HG02852 (cell line): ENCODE results near the gene NRF1.
"Not testable (repeated sequence)": the region's sequence is repeated elsewhere in the genome, so short reads cannot be mapped to it uniquely, and the experiment has no call there.

Experiments used
- ATAC-seq: cut with Tn5 transposase; IDR thresholded peaks from one replicate; pipeline ENCODE4 v1.9.1; 2021; ENCODE audit warnings: mild to moderate bottlenecking, moderate library complexity; ENCODE audit not compliant: unreplicated experiment

The NRF1 gene

DNA sequence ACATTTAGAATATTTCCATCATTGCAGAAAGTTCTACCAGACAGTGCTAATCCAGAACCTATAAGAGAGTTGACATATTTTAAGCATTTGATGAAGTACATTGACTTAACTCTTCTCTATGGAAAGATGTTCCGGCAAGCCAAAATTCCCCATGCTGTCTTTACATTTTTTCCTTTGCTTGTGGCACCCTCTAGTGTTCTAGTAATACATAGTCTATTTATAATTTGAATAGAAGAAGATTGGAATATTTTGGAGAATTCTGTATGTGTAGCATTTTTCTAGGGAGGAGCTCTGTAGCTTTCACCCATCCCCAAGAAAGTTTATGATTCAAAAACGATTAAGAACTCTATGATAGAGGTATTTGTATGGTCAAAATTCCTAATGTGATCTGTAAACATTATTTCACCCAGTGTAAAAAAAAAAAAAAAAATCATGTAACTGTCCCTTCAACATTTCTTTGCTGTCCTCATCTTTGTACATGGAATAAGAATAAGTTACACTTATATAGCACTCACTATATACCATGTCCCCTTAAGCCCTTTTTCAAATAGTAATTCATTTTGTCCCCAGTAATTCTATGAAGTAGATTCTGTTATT lies 33.2 kb downstream of the NRF1 start:
- no peak for ATAC-seq

DNA sequence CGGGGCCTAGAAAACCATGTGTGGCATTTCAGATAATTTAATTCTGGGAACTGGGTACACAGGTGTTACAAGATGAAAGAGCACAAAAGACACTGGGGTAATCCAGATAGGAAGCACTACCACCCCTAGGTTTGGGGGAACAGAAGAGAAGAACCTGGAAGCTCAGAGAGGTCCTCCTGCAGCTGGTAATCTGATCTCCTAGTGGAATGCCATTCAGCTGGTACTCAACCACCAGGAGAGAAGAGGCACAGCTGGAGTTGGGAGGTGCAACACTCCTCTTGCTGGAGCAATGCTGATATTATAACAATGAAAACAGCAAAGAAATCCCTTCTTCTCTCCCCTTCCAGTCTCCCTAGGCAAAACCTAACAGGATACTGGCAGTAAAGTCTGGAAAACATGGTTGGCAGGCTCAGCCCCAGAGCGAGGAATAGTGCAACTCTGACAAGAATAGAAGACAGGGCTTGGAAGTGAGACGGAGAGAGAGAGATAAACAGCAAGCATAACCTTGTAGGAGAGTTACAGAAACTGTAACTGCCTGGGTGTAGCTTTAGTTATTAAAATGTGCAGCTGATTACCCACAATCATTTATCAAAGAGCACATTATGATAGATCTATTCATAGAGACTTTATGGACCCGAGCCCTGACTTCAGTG lies 35.0 kb downstream of the NRF1 start:
- no peak for ATAC-seq

DNA sequence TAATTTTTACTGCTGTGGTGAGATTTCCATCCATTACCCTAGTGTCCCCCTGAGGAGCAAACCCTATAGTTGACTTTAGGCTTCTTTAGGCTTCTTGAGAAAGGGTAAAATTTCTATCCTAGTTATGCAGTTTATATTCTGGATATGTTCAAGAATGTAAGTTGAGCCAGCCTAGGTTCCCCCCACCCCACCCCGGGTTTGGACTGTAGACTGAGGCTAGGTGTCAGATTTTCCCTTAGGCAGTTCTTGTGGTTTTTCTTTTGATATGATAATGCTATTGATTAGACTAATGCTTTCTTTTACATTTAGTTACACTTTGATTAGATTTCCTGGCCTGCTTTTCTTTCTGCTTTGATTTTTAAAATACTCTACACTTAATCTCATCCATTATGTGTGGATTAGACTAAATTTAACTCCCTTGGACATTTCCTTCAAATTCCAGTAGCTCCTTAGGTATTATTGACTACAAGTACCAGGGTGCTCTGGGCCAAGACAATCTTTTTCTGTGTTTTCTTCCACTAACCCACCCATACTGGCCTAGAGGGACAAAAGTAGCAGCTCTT lies 37.7 kb downstream of the NRF1 start:
- no peak for ATAC-seq

DNA sequence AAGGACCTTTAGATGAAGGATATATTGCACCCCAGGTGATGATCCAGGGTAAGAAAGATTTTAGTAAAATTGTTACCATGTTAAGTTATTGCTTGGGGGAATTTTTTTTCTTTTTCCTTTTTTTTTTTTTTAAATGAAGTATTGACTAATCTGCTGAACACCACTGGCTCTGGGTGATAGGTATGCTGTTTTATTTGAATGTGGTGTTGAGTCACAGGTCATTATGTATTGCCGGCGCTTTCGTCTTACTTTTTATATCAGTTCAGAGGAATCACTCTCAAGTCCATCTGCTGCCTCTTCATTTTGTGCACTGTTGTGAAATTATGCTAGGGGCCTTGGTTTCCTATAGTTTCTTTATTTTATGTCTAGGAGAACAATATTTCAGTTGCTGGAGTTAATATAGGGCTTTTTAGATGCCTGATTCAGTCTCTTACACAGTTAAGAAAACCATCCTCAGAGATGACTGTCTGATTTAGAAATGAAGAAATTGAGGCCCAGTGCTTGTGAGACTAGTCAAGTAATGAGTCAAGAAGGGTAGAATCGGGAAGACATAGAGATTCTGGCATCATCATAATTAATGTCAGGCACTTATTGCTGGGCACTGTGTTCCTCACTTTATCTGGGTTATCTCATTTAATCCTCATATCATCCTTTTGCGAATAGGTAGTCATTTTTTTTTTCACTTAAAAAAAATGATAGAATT lies 38.7 kb downstream of the NRF1 start:
- no peak for ATAC-seq

DNA sequence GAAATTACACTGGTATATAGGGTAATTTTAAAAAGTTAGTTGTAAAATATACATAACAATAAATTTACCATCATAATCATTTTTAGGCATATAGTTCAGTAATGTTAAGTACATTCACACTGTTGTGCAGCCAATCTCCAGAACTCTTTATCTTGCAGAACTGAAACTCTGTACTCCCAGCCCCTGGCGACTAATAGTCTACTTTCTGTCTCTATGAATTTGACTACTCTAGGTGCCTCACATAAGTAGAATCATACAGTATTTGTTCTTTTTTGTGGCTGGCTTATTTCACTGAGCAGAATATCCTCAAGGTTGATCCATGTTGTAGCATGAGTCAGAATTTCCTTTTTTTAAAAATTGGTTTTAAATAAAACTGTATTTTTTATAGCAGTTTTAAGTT lies 41.4 kb downstream of the NRF1 start:
- peak; percentile 74 for ATAC-seq

DNA sequence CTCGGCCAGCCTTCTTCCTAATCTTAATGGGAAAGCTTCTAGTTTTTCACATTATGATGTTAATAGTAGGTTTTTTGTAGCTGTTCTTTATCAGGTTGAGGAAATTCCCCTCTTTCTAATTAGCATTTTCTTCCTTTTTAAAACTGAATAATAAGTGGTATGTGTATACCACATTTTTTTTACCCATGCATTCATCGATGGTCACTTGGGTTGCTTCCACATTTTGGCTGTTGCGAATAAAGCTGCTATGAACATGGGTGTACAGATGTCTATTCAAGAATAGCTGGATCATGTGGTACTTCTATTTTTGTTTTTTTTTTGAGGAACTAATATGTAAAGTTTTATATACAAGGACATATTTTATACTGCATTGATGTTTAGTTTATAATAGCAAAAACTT lies 44.3 kb downstream of the NRF1 start:
- no peak for ATAC-seq

DNA sequence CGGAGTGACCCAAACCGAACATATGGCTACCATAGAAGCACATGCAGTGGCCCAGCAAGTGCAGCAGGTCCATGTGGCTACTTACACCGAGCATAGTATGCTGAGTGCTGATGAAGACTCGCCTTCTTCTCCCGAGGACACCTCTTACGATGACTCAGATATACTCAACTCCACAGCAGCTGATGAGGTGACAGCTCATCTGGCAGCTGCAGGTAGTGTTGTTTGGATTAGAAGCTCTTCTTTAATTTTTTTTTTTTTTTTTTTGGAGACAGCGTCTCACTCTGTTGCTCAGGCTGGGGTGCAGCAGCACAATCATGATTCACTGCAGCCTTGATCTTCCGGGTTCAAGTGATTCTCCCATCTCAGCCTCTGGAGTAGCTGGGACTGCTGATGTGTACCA lies 45.8 kb downstream of the NRF1 start:
- ATAC-seq: no peak

DNA sequence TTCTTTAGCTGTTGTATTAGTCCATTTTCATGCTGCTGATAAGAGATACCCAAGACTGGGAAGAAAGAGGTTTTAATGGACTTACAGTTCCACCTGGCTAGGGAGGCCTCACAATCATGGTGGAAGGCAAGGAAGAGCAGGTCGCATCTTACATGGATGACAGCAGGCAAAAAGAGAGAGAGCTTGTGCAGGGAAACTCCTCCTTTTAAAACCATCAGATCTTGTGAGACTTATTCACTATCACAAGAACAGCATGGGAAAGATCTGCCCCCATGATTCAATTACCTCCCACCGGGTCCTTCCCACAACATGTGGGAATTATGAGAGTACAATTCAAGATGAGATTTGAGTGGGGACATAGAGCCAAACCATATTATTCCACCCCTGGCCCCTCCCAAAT lies 48.4 kb downstream of the NRF1 start:
- ATAC-seq: not testable (repeated sequence)

DNA sequence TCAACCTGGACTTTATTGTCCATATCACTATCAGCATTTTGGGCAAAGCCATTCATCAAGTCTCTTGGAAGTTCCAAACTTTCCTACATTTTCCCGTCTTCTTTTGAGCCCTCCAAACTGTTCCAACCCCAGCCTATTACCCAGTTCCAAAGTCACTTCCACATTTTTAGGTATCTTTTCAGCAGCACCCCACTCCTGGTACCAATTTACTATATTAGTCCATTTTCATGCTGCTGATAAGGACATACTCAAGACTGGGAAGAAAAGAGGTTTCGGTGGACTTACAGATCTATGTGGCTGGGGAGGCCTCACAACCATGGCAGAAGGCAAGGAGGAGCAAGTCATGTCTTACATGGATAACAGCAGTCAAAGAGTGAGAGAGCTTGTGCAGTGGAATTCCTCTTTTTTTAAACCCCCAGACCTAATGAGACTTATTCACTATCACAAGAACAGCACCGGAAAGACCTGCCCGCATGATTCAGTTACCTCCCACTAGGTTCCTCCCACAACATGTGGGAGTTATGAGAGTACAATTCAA lies 50.2 kb downstream of the NRF1 start:
- ATAC-seq: no peak

DNA sequence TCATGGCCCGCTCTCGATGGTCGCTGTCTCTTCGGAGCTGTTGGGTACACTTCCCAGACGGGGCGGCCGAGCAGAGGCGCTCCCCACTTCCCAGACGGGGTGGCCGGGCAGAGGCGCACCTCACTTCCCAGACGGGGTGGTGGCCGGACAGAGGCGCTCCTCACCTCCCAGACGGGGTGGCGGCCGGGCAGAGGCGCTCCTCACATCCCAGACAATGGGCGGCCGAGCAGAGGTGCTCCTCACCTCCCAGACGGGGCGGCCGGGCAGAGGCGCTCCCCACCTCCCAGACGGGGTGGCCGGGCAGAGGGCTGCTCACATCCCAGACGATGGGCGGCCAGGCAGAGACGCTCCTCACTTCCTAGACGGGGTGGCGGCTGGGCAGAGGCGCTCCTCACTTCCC lies 51.7 kb downstream of the NRF1 start:
- ATAC-seq: not testable (repeated sequence)

DNA sequence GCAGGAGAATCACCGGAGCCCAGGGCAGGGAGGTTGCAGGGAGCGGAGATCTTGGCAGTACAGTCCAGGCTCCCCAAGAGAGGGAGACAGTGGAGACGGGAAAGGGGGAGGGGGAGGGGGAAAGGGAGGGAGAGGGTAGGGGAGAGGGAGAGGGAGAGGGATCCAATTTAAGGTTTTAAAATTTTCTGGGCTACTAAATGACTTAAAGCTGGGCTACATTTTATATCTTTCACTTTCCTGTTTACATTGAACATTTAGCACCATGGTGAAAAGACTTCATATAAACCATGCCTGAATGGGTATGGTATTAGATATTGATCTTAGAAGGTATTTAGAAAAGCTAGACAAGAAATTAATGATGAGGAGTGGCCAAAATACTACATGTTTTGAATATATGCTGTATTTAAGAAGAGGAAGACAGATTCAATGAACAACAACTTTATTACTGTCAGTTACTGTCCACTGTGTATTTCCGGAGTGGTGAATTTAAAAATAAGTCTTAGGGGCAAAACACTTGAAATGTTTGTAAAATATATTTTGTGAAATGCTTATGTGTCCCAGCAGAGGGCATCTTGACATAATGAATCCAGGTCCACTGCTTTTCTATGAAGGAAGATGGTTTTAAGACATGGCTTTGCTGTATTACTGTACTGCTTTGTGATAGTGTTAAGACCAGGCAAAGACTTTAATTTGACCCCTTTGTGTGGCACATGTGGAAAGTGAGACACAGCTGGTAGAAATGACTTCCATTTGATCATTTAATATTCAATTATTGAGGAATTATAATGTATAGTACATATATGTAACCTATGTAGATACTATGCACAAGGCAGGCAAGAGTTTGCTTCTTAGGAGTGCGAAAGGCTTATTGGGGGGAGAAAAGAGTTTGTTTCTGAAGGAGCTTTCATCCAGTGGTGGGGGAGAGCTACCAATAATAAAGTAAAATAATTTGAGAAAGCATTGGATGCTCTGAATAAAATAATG lies 52.8 kb downstream of the NRF1 start:
- no peak for ATAC-seq

DNA sequence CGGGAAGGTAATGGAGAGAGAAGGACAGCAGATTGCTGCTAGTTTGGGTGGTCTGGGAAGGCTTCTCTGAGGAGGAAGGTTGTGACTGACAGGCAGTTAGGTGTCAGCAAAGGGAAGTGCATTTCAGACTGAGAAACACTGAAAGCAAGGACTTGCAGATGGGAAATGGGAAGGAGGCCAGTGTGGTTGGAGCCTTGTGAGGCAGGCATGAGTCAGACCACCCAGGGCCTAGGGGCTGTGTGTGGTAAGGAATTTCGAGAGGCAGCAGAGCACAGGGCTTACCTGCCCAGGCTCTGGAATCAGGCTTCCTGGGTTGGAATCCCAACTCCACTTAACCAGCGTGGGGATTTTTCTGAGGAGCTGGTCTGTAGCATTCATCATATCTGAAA lies 53.5 kb downstream of the NRF1 start:
- ATAC-seq: no peak

DNA sequence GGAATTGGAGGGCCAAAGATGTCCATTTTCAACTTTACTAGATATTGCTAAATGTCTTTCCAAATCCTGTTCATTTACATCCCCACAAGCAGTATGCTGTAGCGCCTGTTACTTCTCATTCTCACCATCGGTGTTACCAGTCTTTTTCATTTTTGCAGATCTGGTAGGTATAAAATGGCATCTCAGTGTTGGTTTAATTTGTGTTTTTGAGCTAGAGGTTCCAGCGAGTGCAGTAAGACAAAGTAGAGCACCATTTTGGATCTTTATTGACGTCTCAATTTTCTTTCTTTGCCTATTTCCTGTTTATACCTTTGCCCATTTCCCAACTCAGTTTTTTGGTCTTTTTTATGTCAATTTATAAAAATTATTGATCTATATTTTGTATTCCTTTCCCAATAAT lies 55.6 kb downstream of the NRF1 start:
- ATAC-seq: no peak

DNA sequence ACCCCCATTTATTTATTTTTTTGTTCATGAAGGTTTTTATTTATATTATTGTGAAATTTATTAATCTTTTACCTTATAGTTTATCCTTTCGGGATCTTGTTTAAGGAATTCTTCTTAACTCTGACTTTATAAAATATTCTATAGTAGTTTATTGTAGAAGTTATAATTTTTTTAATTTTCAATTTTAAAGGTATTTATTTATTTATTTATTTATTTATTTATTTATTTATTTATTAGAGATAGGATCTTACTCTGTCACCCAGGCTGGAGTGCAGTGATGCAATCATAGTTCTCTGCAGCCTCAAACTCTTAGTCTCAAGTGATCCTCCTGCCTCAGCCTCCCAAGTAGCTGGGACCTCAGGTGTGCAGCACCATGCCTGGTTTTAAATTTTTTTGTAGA lies 56.0 kb downstream of the NRF1 start:
- ATAC-seq: no peak

DNA sequence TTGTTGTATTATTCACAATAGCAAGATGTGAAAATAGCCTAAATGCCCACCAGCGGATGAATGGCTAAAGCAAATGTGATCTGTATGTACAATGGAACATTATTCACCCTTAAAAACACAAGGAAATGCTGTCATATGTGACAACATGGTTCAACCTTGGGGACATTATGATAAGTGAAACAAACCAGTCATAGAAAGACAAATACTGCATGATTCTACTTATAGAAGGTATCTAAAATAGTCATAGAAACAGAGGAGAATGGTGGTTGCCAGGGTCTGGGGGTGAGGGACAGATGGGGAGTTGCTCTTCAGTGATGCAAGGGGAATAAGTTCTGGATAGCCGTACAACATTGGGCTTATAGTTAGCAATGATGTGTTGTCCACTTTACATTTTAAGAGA lies 58.4 kb downstream of the NRF1 start:
- ATAC-seq: no peak

DNA sequence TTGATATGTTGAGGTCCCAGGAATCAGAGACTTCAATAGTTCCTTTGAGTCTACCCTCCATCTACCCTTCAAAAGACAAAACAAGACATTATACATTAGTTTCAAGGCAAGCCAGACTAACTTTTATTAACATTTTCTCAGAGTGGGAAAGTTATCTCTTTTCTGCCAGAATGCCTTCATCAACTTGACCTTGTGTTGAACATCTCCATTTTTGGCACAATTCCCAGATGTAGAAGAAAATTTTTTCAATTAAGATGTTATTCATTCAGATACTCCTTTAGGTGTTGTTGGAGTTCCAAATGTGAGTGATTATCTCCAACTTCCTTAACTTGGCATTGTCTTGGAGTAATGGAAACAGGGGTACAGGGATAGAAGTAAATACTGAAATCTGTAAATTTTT lies 59.1 kb downstream of the NRF1 start:
- no peak for ATAC-seq

DNA sequence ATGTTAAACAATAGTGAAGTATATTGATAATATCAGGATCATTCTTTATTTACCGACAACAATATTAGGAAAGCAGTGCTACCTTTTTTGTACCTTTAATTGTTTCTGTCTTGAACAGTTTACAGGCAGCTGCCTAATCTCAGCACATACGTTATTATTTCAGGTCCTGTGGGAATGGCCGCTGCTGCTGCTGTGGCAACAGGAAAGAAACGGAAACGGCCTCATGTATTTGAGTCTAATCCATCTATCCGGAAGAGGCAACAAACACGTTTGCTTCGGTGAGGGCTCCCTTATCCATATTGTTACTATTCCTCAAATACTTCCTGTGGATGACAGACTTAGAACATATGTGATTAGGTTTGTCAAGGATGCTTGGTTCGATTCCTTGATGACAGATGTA lies 59.7 kb downstream of the NRF1 start:
- ATAC-seq: no peak

DNA sequence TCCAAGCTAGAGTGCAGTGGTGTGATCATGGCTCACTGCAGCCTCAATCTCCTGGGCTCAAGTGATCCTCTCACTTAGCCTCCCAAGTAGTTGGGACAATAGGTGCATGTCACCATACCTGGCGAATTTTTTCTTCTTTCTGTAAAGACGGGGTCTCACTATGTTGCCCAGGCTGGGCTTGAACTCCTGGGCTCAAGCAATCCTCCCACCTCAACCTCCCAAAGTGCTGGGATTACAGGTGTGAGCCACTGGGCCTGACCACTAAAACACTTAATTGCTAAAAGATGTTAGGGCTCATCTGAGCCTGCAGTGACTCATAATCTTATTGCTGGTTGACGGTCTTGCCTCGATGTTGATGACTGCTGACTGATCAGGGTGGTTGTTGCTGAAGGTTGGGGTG lies 63.0 kb downstream of the NRF1 start:
- not testable (repeated sequence) for ATAC-seq

DNA sequence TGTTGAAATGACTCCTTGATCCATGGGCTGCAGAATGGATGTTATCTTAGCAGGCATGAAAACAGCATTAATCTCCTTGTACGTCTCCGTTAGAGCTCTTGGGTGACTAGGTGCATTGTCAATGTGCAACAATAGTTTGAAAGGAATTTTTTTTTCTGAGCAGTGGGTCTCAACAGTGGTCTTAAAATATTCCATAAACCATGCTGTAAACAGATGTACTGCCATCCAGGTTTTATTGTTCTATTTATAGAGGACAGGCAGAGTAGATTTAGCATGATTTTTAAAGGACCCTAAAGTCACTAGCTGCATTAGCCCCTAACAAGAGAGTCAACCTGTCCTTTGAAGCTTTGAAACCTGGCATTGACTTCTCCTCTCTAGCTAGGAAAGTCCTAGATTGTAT lies 64.0 kb downstream of the NRF1 start:
- no peak for ATAC-seq

DNA sequence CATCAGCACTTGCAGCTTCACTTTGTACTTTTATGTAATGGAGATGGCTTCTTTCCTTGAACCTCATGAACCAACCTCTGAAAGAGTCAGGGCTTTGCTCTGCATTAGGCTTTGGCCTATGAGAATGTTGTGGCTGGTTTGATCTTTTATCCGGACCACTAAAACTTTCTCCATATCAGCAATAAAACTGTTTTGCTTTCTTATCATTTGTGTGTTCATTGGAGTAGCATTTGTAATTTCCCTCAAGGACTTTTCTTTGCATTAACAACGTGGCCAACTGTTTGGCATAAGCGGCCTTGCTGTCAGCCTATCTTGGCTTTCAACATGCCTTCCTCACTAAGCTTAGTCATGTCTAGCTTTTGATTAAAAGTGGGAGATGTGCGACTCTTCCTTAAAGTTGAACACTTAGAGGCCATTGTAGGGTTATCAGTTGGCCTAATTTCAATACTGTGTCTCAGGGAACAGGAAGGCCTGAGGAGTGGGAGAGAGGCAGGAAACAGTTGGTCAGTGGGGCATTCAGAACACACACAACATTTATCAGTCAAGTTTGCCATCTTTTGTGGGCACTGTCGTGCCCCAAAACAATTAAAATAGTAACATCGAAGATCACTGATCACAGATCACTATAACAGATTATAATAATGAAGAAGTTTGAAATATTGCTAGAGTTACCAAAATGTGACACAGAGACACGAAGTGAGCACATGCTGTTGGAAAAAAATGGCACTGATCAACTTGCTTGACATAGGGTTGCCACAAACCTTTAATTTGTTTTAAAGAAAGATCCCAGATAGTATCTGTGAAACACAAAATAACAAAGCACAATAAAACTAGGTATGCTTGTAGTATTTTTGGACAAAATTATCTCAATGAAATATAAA lies 64.7 kb downstream of the NRF1 start:
- ATAC-seq: no peak
